HepG2 (cell line): ENCODE data around the gene MED20. TPM values are rescaled to one million over a fixed set of nuclear protein-coding genes. Genes with fewer than 3 reads are reported as not detected.

Experiments
- ADNP ChIP-seq: sonication (generic); formaldehyde crosslinking; IDR thresholded peaks from 2 replicates; pipeline ENCODE4 v1.4.0; 2020; ENCODE audit warnings: missing genetic modification reagents
- LCORL ChIP-seq, 2 experiments: fragments of 450-650 bp in 1 of 2; sonication (generic) in 1 of 2; formaldehyde crosslinking in 1 of 2; IDR thresholded peaks; 2 replicates each; pipeline versions ENCODE4 v1.5.0 to v1.6.1; 2017 to 2020; ENCODE audit warnings: antibody characterized with exemption in 1 of 2, missing genetic modification reagents in 1 of 2
- MLLT10 ChIP-seq: sonication (generic); formaldehyde crosslinking; IDR thresholded peaks from 2 replicates; pipeline ENCODE4 v1.4.0; 2020; ENCODE audit warnings: missing genetic modification reagents
- NCOA1 ChIP-seq: sonication (generic); formaldehyde crosslinking; IDR thresholded peaks from 2 replicates; pipeline ENCODE4 v1.9.0; 2021; ENCODE audit warnings: missing genetic modification reagents
- PAF1 ChIP-seq: IDR thresholded peaks from 2 replicates; pipeline ENCODE4 v1.6.1; 2016; ENCODE audit warnings: missing genetic modification reagents, missing compliant biosample characterization
- SNAPC5 ChIP-seq: sonication (generic); formaldehyde crosslinking; IDR thresholded peaks from 2 replicates; pipeline ENCODE4 v1.8.1; 2023; ENCODE audit warnings: mild to moderate bottlenecking, missing genetic modification reagents, borderline replicate concordance
- SP2 ChIP-seq: sonication (generic); formaldehyde crosslinking; IDR thresholded peaks from 2 replicates; pipeline ENCODE4 v1.5.1; 2020; ENCODE audit warnings: mild to moderate bottlenecking, missing genetic modification reagents
- ZBTB14 ChIP-seq: sonication (generic); formaldehyde crosslinking; IDR thresholded peaks from 2 replicates; pipeline ENCODE4 v1.4.0; 2020; ENCODE audit warnings: missing genetic modification reagents
- ZMYM3 ChIP-seq: sonication (generic); formaldehyde crosslinking; IDR thresholded peaks from 2 replicates; pipeline ENCODE4 v1.5.1; 2020; ENCODE audit warnings: mild to moderate bottlenecking, missing genetic modification reagents
- ZNF138 ChIP-seq: sonication (generic); formaldehyde crosslinking; IDR thresholded peaks from 2 replicates; pipeline ENCODE4 v1.5.0; 2020; ENCODE audit warnings: mild to moderate bottlenecking, low read depth, missing genetic modification reagents
- ZNF253 ChIP-seq: sonication (generic); formaldehyde crosslinking; IDR thresholded peaks from 2 replicates; pipeline ENCODE4 v1.8.0; 2022; ENCODE audit warnings: mild to moderate bottlenecking, missing genetic modification reagents, borderline replicate concordance
- ZNF296 ChIP-seq: sonication (generic); formaldehyde crosslinking; conservative IDR thresholded peaks from 2 replicates; pipeline ENCODE4 v1.5.0; 2020; ENCODE audit warnings: mild to moderate bottlenecking, missing genetic modification reagents
- ZNF318 ChIP-seq: sonication (generic); formaldehyde crosslinking; IDR thresholded peaks from 2 replicates; pipeline ENCODE4 v1.4.0; 2020; ENCODE audit warnings: mild to moderate bottlenecking, missing genetic modification reagents
- ZNF580 ChIP-seq: IDR thresholded peaks from 2 replicates; pipeline ENCODE4 v1.6.1; 2016; ENCODE audit warnings: low read depth, borderline replicate concordance
- ZNF598 ChIP-seq: sonication (generic); formaldehyde crosslinking; IDR thresholded peaks from 2 replicates; pipeline ENCODE4 v1.5.1; 2020; ENCODE audit warnings: mild to moderate bottlenecking, missing genetic modification reagents, borderline replicate concordance
- ZNF616 ChIP-seq: sonication (generic); formaldehyde crosslinking; IDR thresholded peaks from 2 replicates; pipeline ENCODE4 v1.5.0; 2020; ENCODE audit warnings: low read depth, mild to moderate bottlenecking, missing genetic modification reagents
- ZNF619 ChIP-seq: sonication (generic); formaldehyde crosslinking; IDR thresholded peaks from 2 replicates; pipeline ENCODE4 v1.4.0; 2020; ENCODE audit warnings: mild to moderate bottlenecking, missing genetic modification reagents
- ZNF652 ChIP-seq: IDR thresholded peaks from 2 replicates; pipeline ENCODE4 v1.6.1; 2016; ENCODE audit warnings: low read depth, borderline replicate concordance
- ZNF83 ChIP-seq: sonication (generic); formaldehyde crosslinking; IDR thresholded peaks from 2 replicates; pipeline ENCODE4 v1.4.0; 2020; ENCODE audit warnings: missing genetic modification reagents, mild to moderate bottlenecking, borderline replicate concordance
- ZNF839 ChIP-seq: sonication (generic); formaldehyde crosslinking; IDR thresholded peaks from 2 replicates; pipeline ENCODE4 v1.4.0; 2020; ENCODE audit warnings: missing genetic modification reagents, mild to moderate bottlenecking, borderline replicate concordance
- polyA plus RNA-seq, 8 experiments: library from polyadenylated mRNA; depleted of rRNA in 3 of 8; stranded (reverse) in 7 of 8; unstranded in 1 of 8; fragments of >200 nt; fragmentation: Illumina TruSeq in 4 of 8; extraction: Trizol in 4 of 8; gene quantifications; 2 replicates each; pipeline versions ENCODE4 v1.2.1 to v1.2.3, GENCODE V29; 2011 to 2016; ENCODE audit warnings: low read depth in 4 of 8, missing spikeins in 1 of 8, mixed read lengths in 1 of 8; ENCODE audit not compliant: insufficient read depth in 1 of 8
- total RNA-seq, 5 experiments: library from RNA; depleted of rRNA; stranded (reverse); fragments of >200 nt; fragmentation: Illumina TruSeq; extraction: Trizol; gene quantifications; 2 replicates each; pipeline ENCODE4 v1.2.3, GENCODE V29; 2016; ENCODE audit warnings: low read depth in 1 of 5

Gene MED20
- total and polyA plus RNA-seq, 2 of the 13 experiments (the other 11 are each of a cell fraction or from before 2014, with no cell fraction given): 28.1 to 41.1 TPM

GRCh38 chr6:41895300-41896233 is 25.4 kb downstream of the MED20 start, which contains the start of gene USP49 (continued):
- TF ChIP-seq ZNF318 (CRISPR knock-in tag): no peak
- no peak for TF ChIP-seq ZNF580
- TF ChIP-seq ZNF616 (CRISPR knock-in tag): no peak
- TF ChIP-seq MLLT10: no peak
- peak; percentile 62; the same call in 1 of the 2 replicates for TF ChIP-seq SP2 (CRISPR knock-in tag)
- TF ChIP-seq LCORL (IDR thresholded peaks at IDR 0.05): no peak
- peak; percentile 49 for TF ChIP-seq LCORL (CRISPR knock-in tag; IDR thresholded peaks at IDR 0.05)
- 0 out of 2 replicates have a peak, but pooled peaks have one; percentile 13 for TF ChIP-seq NCOA1 (CRISPR knock-in tag)
- TF ChIP-seq PAF1 (CRISPR knock-in tag): no peak
- no peak for TF ChIP-seq ZNF652 (CRISPR knock-in tag)
- peak; percentile 64; the same call in 1 of the 2 replicates for TF ChIP-seq ZNF598 (CRISPR knock-in tag)
- no peak for TF ChIP-seq ZBTB14 (CRISPR knock-in tag)
- no peak for TF ChIP-seq ZNF296 (CRISPR knock-in tag)
- TF ChIP-seq ZNF138 (CRISPR knock-in tag): no peak
- TF ChIP-seq ZNF619 (CRISPR knock-in tag): no peak
- 0 out of 2 replicates have a peak, but pooled peaks have one; percentile 35 for TF ChIP-seq ZNF253 (CRISPR knock-in tag)
- no peak for TF ChIP-seq ADNP (CRISPR knock-in tag)
- TF ChIP-seq ZMYM3: no peak
- TF ChIP-seq ZNF839 (CRISPR knock-in tag): no peak
- TF ChIP-seq ZNF83 (CRISPR knock-in tag): no peak
- no peak for TF ChIP-seq SNAPC5 (CRISPR knock-in tag)
